Stimulated activated CD4-positive, alpha-beta T cell treated with anti-CD3 and anti-CD28 coated beads, Interleukin-2, amount 100 ng/mL, for 24 hours (primary cell): ENCODE measurements around the gene OR5AU1.

Experiments used
- DNase-seq, 2 donors: peaks; one replicate each; pipeline ENCODE4 v3.0.0-alpha.2; 2020

Gene OR5AU1

GRCh38 chr14:21106176-21106497 lies 49.7 kb downstream of the OR5AU1 start:
- no peak for DNase-seq

DNA sequence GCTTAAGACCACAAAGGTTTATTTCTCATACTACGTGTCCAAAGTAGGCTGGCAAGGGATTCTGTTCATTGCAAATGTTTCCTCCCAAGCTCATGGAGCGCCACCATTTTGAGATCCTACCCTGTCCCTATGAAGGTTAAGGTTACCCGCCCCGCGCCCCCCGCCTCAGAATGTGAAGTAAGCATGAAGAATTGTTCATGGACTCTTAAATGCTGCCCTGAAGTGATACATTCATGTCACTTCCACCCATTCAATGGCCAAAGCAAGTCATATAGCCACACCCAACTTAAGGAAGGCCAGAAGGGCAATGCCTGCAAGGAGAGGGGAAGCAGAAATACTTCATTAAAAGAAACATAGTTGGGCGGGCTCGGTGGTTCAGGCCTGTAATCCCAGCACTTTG lies 50.8 kb downstream of the OR5AU1 start:
- DNase-seq: no peak
